Keratinocyte (primary cell): ENCODE results near the gene TLDC2. TPM values are rescaled to one million over a fixed set of nuclear protein-coding genes. Genes with fewer than 3 reads are reported as not detected.

Source experiments
- DNase-seq: peaks from one replicate; pipeline ENCODE4 v3.0.0-alpha.2; 2011; ENCODE audit warnings: low read depth, missing footprints, low spot score
- FAIRE-seq: peaks from 2 replicates; lab custom pipeline; 2011; peaks lifted over from hg19 to GRCh38; lab: Jason Lieb, UNC
- H2AFZ ChIP-seq: 2 replicates; pipeline ENCODE4 v1.6.0; 2012; ENCODE audit warnings: low read length, control low read depth, inconsistent platforms; ENCODE audit not compliant: control insufficient read depth
- H3K27ac ChIP-seq: 2 replicates; pipeline ENCODE4 v1.5.1; 2011; ENCODE audit warnings: low read length; ENCODE audit not compliant: control insufficient read depth, insufficient read depth
- H3K27me3 ChIP-seq: 3 replicates; pipeline ENCODE4 v1.6.0; 2011; ENCODE audit warnings: low read length; ENCODE audit not compliant: control insufficient read depth, insufficient read depth; ENCODE audit errors: extremely low read depth
- H3K36me3 ChIP-seq, 2 experiments: 2 replicates in 1 of 2; 3 replicates in 1 of 2; pipeline ENCODE4 v1.5.1; 2011; ENCODE audit warnings: low read length in 2 of 2, mild to moderate bottlenecking in 1 of 2; ENCODE audit not compliant: control insufficient read depth in 2 of 2, insufficient read depth in 2 of 2; ENCODE audit errors: extremely low read depth in 1 of 2
- H3K4me1 ChIP-seq: 3 replicates; pipeline ENCODE4 v1.5.1; 2011; ENCODE audit warnings: low read length; ENCODE audit not compliant: control insufficient read depth, insufficient read depth; ENCODE audit errors: extremely low read depth
- H3K4me2 ChIP-seq: 3 replicates; pipeline ENCODE4 v1.6.0; 2011; ENCODE audit warnings: low read depth, low read length; ENCODE audit not compliant: control insufficient read depth, insufficient read depth; ENCODE audit errors: extremely low read depth
- H3K4me3 ChIP-seq, 3 experiments: fragments of 200-600 bp in 1 of 3; sonication (generic) in 1 of 3; 2 replicates in 2 of 3; 3 replicates in 1 of 3; pipeline ENCODE4 v1.5.1; 2011 to 2016; ENCODE audit warnings: low read length in 3 of 3, mild to moderate bottlenecking in 3 of 3, control low read depth in 2 of 3, inconsistent platforms in 1 of 3, low read depth in 1 of 3, mixed read lengths in 1 of 3, mixed run types in 1 of 3, moderate library complexity in 1 of 3; ENCODE audit not compliant: control insufficient read depth in 2 of 3, insufficient read depth in 2 of 3; ENCODE audit errors: extremely low read depth in 1 of 3
- H3K79me2 ChIP-seq: 2 replicates; pipeline ENCODE4 v1.6.0; 2012; ENCODE audit warnings: low read length; ENCODE audit not compliant: control insufficient read depth, insufficient read depth
- H3K9ac ChIP-seq: 3 replicates; pipeline ENCODE4 v1.6.0; 2011; ENCODE audit warnings: low read length; ENCODE audit not compliant: control insufficient read depth, insufficient read depth; ENCODE audit errors: extremely low read depth
- H3K9me1 ChIP-seq: 3 replicates; pipeline ENCODE4 v1.6.0; 2011; ENCODE audit warnings: low read length; ENCODE audit not compliant: control insufficient read depth, insufficient read depth; ENCODE audit errors: extremely low read depth
- H3K9me3 ChIP-seq: 2 replicates; pipeline ENCODE4 v1.5.1; 2012; ENCODE audit warnings: low read depth, low read length; ENCODE audit not compliant: control insufficient read depth
- H4K20me1 ChIP-seq: 3 replicates; pipeline ENCODE4 v1.6.0; 2011; ENCODE audit warnings: low read length; ENCODE audit not compliant: control insufficient read depth, insufficient read depth; ENCODE audit errors: extremely low read depth
- EZH2 ChIP-seq: IDR thresholded peaks from one replicate; pipeline ENCODE4 v1.6.1; 2012; ENCODE audit warnings: inconsistent platforms, mild to moderate bottlenecking, low read length, moderate library complexity
- dilution Hi-C: fragments of 300-500 bp; cut with MboI; formaldehyde crosslinking; loops from one replicate; pipeline ENCODE4 v1.7.0; 2020; ENCODE audit warnings: low sequenced_read_pairs; ENCODE audit not compliant: extremely low pct_ligation_motif_present
- polyA plus RNA-seq, 5 experiments: library from polyadenylated mRNA; depleted of rRNA in 3 of 5; stranded (reverse) in 3 of 5; stranded (forward) in 1 of 5; unstranded in 1 of 5; fragments of >200 nt; gene quantifications; 1 replicate in 1 of 5; 2 replicates in 3 of 5; 3 replicates in 1 of 5; pipeline versions ENCODE4 v1.2.1 to v1.2.3, GENCODE V29; 2011 to 2012; ENCODE audit warnings: missing spikeins in 2 of 5, low read depth in 1 of 5, low replicate concordance in 1 of 5
- TF ChIP-seq, protein P1 (sequence below), 3 experiments: IDR thresholded peaks in 1 of 3; conservative IDR thresholded peaks in 1 of 3; optimal IDR thresholded peaks in 1 of 3; 2 replicates in 2 of 3; 3 replicates in 1 of 3; pipeline versions ENCODE3 to v1.5.1; 2011; ENCODE audit warnings: low read length in 3 of 3, mild to moderate bottlenecking in 3 of 3, moderate library complexity in 2 of 3, control low read depth in 1 of 3, inconsistent platforms in 1 of 3; ENCODE audit not compliant: insufficient read depth in 2 of 3; ENCODE audit errors: extremely low read depth in 1 of 3

The TLDC2 gene
- polyA plus RNA-seq, 1 donor (not counting 4 experiments of a cell fraction or from before 2014, with no cell fraction given), result 0.34 TPM

DNA sequence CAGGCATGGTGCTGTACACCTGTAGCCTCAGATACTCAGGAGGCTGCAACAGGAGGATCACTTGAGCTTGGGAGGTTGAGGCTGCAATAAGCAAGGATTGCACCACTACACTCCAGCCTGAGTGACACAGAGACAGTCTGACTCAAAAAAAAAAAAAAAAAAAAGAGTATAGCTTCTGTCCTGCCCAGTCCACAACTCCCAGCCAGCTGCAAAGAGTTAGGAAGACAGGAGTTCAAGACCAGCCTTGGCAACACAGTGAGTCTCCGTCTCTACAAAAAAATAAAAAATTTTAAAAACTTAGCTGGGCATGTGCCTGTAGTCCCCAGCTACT is 28.3 kb upstream of the TLDC2 start:
- FAIRE-seq, result no peak

DNA sequence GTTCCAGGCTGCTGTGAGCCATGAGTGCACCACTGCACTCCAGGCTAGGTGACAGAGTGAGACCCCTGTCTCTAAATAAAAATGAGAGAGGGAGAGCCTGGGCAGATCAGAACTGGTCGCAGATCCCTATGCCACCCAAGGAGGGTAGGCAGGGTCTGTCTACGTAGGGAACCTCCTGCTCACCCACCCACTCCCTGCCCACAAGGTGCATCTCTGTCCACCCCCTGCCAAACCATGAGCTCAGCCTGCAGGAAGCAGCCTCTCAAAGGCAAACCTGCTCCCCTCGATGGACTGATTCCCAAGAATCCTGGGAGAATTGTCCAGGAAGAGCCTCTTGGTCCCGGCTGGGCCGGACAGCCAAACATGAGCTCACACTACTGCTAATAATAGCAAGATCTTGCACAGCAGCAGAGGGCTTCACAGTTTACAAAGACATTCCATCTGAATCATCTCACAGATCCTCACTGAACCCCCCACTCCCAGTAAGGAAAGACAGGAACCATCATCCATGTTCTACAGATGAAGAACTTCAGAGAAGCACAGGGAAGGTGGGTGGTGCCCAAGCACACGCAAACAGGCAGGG is 27.8 kb upstream of the TLDC2 start:
- no peaks in the 10 kb centered on the region for H3K9me3 ChIP-seq
- H3K27me3 ChIP-seq, result no peaks in the 10 kb centered on the region

More for the DNA sequence above, 28.3 kb upstream of the TLDC2 start:
- peaks cover 67% of the 10 kb centered on the region for H3K79me2 ChIP-seq
- TF ChIP-seq, protein P1, sequence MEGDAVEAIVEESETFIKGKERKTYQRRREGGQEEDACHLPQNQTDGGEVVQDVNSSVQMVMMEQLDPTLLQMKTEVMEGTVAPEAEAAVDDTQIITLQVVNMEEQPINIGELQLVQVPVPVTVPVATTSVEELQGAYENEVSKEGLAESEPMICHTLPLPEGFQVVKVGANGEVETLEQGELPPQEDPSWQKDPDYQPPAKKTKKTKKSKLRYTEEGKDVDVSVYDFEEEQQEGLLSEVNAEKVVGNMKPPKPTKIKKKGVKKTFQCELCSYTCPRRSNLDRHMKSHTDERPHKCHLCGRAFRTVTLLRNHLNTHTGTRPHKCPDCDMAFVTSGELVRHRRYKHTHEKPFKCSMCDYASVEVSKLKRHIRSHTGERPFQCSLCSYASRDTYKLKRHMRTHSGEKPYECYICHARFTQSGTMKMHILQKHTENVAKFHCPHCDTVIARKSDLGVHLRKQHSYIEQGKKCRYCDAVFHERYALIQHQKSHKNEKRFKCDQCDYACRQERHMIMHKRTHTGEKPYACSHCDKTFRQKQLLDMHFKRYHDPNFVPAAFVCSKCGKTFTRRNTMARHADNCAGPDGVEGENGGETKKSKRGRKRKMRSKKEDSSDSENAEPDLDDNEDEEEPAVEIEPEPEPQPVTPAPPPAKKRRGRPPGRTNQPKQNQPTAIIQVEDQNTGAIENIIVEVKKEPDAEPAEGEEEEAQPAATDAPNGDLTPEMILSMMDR (optimal IDR thresholded peaks at IDR 0.05 in 1 of 3, IDR thresholded peaks at IDR 0.05 in 1 of 3, conservative IDR thresholded peaks at IDR 0.05 in 1 of 3; ENCODE audit: extremely low read depth in 1 of 3, insufficient read depth in 2 of 3, low read length in 3 of 3), result no peak
- no peak for TF ChIP-seq EZH2
- no peaks in the 10 kb centered on the region for H3K9me1 ChIP-seq
- H2AFZ ChIP-seq, result no peak overlapping the region
- no peaks in the 10 kb centered on the region for H3K27me3 ChIP-seq
- peak overlapping the region; percentile 10 for H3K27ac ChIP-seq
- dilution Hi-C loops, result no loop called here
- no peak overlapping the region for H3K4me3 ChIP-seq
- DNase-seq, result no peak
- H3K9ac ChIP-seq, result no peak overlapping the region
- peaks cover 0 to 4% of the 10 kb centered on the region in 2 experiments for H3K36me3 ChIP-seq
- H3K4me2 ChIP-seq, result no peak overlapping the region
- H3K4me1 ChIP-seq, result peaks cover 26% of the 10 kb centered on the region
- H4K20me1 ChIP-seq, result peaks cover 3% of the 10 kb centered on the region
- H3K9me3 ChIP-seq, result no peaks in the 10 kb centered on the region

More for the DNA sequence above, 27.8 kb upstream of the TLDC2 start:
- H3K36me3 ChIP-seq, result peaks cover 1 to 4% of the 10 kb centered on the region in 2 experiments
- H3K9ac ChIP-seq, result no peak overlapping the region
- no peaks in the 10 kb centered on the region for H3K9me1 ChIP-seq
- peak overlapping the region; percentile 10 for H3K27ac ChIP-seq
- H3K4me3 ChIP-seq, result no peak overlapping the region
- no peak for FAIRE-seq
- dilution Hi-C loops, result no loop called here
- H3K4me2 ChIP-seq, result no peak overlapping the region
- H3K79me2 ChIP-seq, result peaks cover 68% of the 10 kb centered on the region
- H2AFZ ChIP-seq, result no peak overlapping the region
- peaks cover 3% of the 10 kb centered on the region for H4K20me1 ChIP-seq
- H3K4me1 ChIP-seq, result peaks cover 21% of the 10 kb centered on the region
- no peak for DNase-seq
- TF ChIP-seq, protein P1 (optimal IDR thresholded peaks at IDR 0.05 in 1 of 3, IDR thresholded peaks at IDR 0.05 in 1 of 3, conservative IDR thresholded peaks at IDR 0.05 in 1 of 3; ENCODE audit: extremely low read depth in 1 of 3, insufficient read depth in 2 of 3, low read length in 3 of 3), result no peak
- TF ChIP-seq EZH2, result no peak
